Colonic mucosa (tissue), 4 donors: ENCODE results near the gene LPAR2. TPM values are rescaled to one million over a fixed set of nuclear protein-coding genes. Genes with fewer than 3 reads are reported as not detected.

ENCODE experiments used
- DNase-seq: peaks from one replicate; pipeline ENCODE4 v3.0.0-alpha.2; 2020
- H3K27ac ChIP-seq: fragments of 200-600 bp; one replicate; pipeline ENCODE4 v1.8.0; 2021
- H3K27me3 ChIP-seq: fragments of 200-600 bp; one replicate; pipeline ENCODE4 v1.8.0; 2021
- H3K36me3 ChIP-seq: fragments of 200-600 bp; one replicate; pipeline ENCODE4 v1.8.0; 2021
- H3K4me1 ChIP-seq: fragments of 200-600 bp; one replicate; pipeline ENCODE4 v1.8.0; 2021; ENCODE audit warnings: mild to moderate bottlenecking
- H3K4me3 ChIP-seq: fragments of 200-600 bp; one replicate; pipeline ENCODE4 v1.8.0; 2021
- H3K9ac ChIP-seq, 2 donors: one replicate each; pipeline ENCODE4 v1.7.0; 2013; ENCODE audit warnings: control low read depth in 2 of 2, low read depth in 2 of 2, low read length in 2 of 2
- H3K9me3 ChIP-seq: fragments of 200-600 bp; one replicate; pipeline ENCODE4 v1.8.0; 2021
- CTCF ChIP-seq: fragments of 200-600 bp; IDR thresholded peaks from one replicate; pipeline ENCODE4 v1.8.0; 2022; ENCODE audit warnings: antibody characterized with exemption, mild to moderate bottlenecking
- intact Hi-C: fragments of 100-400 bp; cut with DNase I; formaldehyde crosslinking; loops from one replicate; pipeline ENCODE4 v1.14.1; 2022
- total RNA-seq, 2 donors: library from RNA; stranded (reverse); fragmentation: NEBNext Ultra II Directional in 1 of 2; extraction: Animal tissue kit (Norgen Biotek cat#: 25700) in 1 of 2; gene quantifications; one replicate each; pipeline ENCODE4 v1.2.1, GENCODE V29; 2021
- donor health status: healthy.
- donor health status: DM: no; HTN: no; CAD: no.
- donor health status: DM: no; HTN: no; CAD: no.

Gene LPAR2
- total RNA-seq, 2 donors from 2014 or later, result 16.6 to 22.6 TPM

GRCh38 chr19:19628501-19629134 is 598 bp upstream of the LPAR2 start:
- Histone ChIP-seq H3K9ac (peak overlapping the region; percentile 58 to 69), H3K9me3 (no peaks in the 10 kb centered on the region), H3K4me1 (no peaks in the 10 kb centered on the region), H3K27me3 (no peaks in the 10 kb centered on the region), H3K36me3 (no peaks in the 10 kb centered on the region), H3K4me3 (peak overlapping the region; percentile 73), H3K27ac (peak overlapping the region; percentile 65)
- intact Hi-C loops, result no loop called here
- DNase-seq, result peak; percentile 52
- no peak for TF ChIP-seq CTCF

GRCh38 chr19:19626516-19627472 is 1.2 kb downstream of the LPAR2 start:
- H3K36me3 ChIP-seq, result no peaks in the 10 kb centered on the region
- no peaks in the 10 kb centered on the region for H3K9me3 ChIP-seq
- TF ChIP-seq CTCF, result no peak
- no peak for DNase-seq
- no peak overlapping the region for H3K27ac ChIP-seq
- peak overlapping the region in 1 of 2 donors; percentile 78 for H3K9ac ChIP-seq
- peak overlapping the region; percentile 73 for H3K4me3 ChIP-seq
- no peaks in the 10 kb centered on the region for H3K27me3 ChIP-seq
- no peaks in the 10 kb centered on the region for H3K4me1 ChIP-seq
- intact Hi-C loops, result no loop called here

- Histone ChIP-seq H3K4me3 (no peak overlapping the region), H3K9me3 (no peaks in the 10 kb centered on the region), H3K27ac (no peak overlapping the region), H3K27me3 (no peaks in the 10 kb centered on the region), H3K4me1 (no peaks in the 10 kb centered on the region), H3K36me3 (no peaks in the 10 kb centered on the region), H3K9ac (no peak overlapping the region)
- intact Hi-C loops, result no loop called here
- no peak for TF ChIP-seq CTCF
- no peak for DNase-seq
Observed at GRCh38 chr19:19624032-19624570, 3.9 kb downstream of the LPAR2 start.

- Histone ChIP-seq H3K4me3 (no peak overlapping the region), H3K9me3 (no peaks in the 10 kb centered on the region), H3K9ac (no peak overlapping the region), H3K27ac (no peak overlapping the region), H3K4me1 (no peaks in the 10 kb centered on the region), H3K36me3 (no peaks in the 10 kb centered on the region), H3K27me3 (no peaks in the 10 kb centered on the region)
- TF ChIP-seq CTCF, result no peak
- intact Hi-C loops, result no loop called here
- DNase-seq, result no peak
Observed at GRCh38 chr19:19623383-19623782, 4.6 kb downstream of the LPAR2 start.

- no peaks in the 10 kb centered on the region for H3K27me3 ChIP-seq
- no peak for TF ChIP-seq CTCF
- intact Hi-C loops, result no loop called here
- no peaks in the 10 kb centered on the region for H3K36me3 ChIP-seq
- no peaks in the 10 kb centered on the region for H3K9me3 ChIP-seq
- H3K4me3 ChIP-seq, result no peak overlapping the region
- no peak overlapping the region for H3K27ac ChIP-seq
- no peak overlapping the region for H3K9ac ChIP-seq
- DNase-seq, result no peak
- H3K4me1 ChIP-seq, result peaks cover 3% of the 10 kb centered on the region
Observed at GRCh38 chr19:19619849-19620210, 8.2 kb downstream of the LPAR2 start.
